Astrocyte of the spinal cord (primary cell): Measurements from ENCODE around the gene SLC25A26.

Experiments used
- DNase-seq: peaks from one replicate; pipeline ENCODE4 v3.0.0; 2011; ENCODE audit warnings: low read depth, low spot score
- H3K4me3 ChIP-seq: 2 replicates; pipeline ENCODE4 v1.5.1; 2011; ENCODE audit warnings: low read depth, mild to moderate bottlenecking, low read length, moderate library complexity
- in situ Hi-C: cut with HindIII; loops from 2 replicates; pipeline ENCODE4 v1.10.0; 2017; ENCODE audit warnings: low sequenced_read_pairs
- TF ChIP-seq, protein P1 (sequence below): IDR thresholded peaks from 2 replicates; pipeline ENCODE4 v1.5.1; 2012; ENCODE audit warnings: low read depth, mild to moderate bottlenecking, low read length, inconsistent platforms

Gene SLC25A26, protein sequence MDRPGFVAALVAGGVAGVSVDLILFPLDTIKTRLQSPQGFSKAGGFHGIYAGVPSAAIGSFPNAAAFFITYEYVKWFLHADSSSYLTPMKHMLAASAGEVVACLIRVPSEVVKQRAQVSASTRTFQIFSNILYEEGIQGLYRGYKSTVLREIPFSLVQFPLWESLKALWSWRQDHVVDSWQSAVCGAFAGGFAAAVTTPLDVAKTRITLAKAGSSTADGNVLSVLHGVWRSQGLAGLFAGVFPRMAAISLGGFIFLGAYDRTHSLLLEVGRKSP

DNA sequence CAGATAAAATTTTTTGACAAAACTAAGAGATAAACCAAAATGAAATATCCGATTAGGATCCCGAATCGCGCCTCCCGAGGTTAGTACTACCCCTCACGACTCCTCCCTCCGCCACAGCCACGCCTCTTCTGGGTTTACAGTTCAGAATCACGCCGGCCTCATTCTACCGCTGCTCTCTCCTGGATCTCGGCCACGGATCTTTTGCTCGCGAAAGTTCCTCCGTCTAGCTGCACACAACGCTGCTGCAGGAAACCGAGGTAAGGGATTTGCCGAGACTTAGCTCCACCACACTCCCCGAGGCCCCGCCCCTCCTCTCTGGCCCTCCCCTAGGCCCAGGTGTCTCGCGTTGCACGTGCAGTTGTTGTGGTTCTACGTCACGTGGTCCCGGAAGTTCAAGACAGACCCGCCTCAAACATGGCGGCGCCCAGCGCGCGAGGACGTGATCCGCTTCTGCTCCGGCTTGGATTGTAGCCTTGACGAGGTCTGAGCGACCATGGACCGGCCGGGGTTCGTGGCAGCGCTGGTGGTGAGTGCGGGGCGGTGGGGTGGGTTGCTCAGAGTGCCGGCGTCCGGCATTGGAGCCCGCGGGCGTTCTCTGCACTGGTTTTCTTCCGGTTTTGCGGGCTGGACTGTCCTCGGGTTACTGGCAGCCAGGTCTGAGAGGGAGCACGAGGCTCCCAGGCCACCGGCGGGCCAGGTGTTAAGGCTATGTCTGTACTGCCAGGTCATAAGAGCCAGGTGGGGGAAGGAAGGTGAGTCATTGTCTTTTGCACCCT, at the start of gene SLC25A26:
SLC25A26 (plus strand) TSS at position 400 of the 776 bp plus-strand sequence; CDS start at position 494, 94 bp downstream.
- peak within 1 kb of the TSS; percentile 59 for H3K4me3 ChIP-seq
- in situ Hi-C loops, result no loop called here
- TF ChIP-seq, protein P1, sequence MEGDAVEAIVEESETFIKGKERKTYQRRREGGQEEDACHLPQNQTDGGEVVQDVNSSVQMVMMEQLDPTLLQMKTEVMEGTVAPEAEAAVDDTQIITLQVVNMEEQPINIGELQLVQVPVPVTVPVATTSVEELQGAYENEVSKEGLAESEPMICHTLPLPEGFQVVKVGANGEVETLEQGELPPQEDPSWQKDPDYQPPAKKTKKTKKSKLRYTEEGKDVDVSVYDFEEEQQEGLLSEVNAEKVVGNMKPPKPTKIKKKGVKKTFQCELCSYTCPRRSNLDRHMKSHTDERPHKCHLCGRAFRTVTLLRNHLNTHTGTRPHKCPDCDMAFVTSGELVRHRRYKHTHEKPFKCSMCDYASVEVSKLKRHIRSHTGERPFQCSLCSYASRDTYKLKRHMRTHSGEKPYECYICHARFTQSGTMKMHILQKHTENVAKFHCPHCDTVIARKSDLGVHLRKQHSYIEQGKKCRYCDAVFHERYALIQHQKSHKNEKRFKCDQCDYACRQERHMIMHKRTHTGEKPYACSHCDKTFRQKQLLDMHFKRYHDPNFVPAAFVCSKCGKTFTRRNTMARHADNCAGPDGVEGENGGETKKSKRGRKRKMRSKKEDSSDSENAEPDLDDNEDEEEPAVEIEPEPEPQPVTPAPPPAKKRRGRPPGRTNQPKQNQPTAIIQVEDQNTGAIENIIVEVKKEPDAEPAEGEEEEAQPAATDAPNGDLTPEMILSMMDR, result no peak
- DNase-seq, result peak; percentile 97

DNA sequence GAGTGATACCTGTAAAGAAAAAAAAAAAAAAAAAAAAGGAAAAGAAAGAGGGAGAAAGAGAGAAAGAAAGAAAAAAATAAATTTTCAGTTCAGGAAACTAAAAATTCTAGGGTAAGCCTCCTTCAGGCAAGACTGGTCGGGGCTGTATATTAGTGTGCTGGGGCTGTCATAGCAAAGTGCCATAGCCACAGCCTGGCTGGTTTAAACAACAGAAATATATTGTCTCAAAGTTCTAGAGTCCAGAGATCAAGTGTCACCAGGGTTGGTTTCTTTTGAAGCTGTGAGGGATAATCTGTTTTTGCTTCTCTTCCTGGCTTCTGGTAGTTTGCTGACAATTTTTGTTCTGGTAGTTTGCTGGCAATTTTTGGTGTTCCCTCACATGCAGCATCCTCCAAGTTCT, 48.4 kb upstream of the SLC25A26 start:
- DNase-seq, result no peak
- TF ChIP-seq, protein P1, result no peak
- in situ Hi-C loops, result no loop called here

DNA sequence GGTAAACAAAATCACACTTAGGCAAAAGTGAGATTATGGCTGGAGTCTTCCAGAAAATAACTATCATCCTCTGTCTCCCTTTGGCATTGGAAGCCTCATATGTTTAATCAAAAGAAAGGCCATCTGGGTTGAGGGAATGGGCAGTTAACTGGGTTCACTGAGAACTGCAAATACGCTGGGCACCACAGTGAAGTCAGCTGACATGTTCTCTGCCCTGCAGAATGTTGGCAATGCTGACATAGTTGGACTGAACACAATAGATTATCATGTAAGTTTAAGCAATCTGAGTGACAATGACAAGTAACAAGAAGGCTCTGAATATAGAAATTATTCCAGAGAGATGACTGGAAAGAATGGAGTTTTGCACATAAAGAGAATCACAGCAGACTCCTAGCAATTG, 43.8 kb upstream of the SLC25A26 start:
- TF ChIP-seq, protein P1, result no peak
- DNase-seq, result no peak
- in situ Hi-C loops, result no loop called here
- H3K4me3 ChIP-seq, result no peak overlapping the region

More for the DNA sequence above, 48.4 kb upstream of the SLC25A26 start:
- H3K4me3 ChIP-seq, result no peak overlapping the region

DNA sequence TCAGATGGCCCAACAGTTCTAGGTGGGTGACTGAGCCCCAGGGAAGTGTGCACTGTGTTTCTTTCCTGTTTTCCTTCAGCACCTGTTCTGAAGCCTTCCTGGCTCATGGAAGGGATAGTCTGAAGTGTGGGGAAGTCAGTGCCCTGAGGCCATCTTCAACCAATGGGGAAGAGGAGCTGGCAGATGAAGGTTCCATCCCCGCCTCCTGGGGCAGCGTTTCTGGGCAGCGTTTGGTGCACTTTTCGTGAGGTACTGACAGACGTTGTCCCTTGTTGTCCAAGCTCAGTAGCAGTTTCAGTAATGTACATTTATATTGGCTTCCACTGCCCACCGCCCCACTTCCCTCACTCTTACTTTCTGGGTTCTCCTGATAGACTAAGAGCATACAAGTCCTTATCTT, 42.6 kb upstream of the SLC25A26 start:
- DNase-seq, result no peak
- in situ Hi-C loops, result no loop called here
- TF ChIP-seq, protein P1, result no peak
- no peak overlapping the region for H3K4me3 ChIP-seq

DNA sequence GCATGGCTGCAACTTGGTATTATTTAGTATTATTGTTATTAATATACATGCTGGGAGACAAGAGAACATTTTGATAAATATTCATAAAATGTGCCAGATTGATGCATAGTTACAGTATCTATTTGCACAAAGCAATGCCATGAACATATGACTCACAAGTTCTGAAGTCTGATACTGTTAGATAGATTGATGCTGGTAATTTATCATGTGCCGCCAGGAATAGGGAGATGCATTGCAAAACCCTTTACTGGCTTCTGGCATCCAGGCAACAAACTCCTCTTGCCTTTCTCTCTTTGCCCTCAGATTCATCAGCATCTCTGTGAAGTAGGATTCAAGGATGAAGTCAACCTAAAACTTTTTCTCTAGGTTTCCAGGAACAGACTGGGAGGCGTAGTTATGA, 41.0 kb upstream of the SLC25A26 start:
- no peak for DNase-seq
- TF ChIP-seq, protein P1, result no peak
- no peak overlapping the region for H3K4me3 ChIP-seq
- in situ Hi-C loops, result no loop called here

DNA sequence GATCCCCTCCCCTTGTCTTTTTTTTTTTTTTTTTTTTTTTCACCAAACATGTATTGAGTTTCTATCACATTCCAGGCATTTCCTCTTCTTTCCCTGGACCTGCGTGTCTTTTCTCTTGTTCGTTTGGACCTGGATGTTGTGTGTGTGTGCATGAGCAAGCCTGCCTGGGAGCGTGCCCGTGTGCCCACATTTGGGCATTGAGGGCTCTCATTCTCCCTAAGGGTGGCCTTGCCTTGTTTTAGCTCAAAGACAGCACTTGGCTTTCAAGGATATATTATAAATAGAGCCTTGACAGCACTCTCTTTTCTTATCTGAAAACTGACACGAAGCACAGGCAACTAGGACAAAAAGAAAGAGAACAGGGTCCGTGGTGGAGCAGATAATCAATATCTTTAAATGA, 39.0 kb upstream of the SLC25A26 start:
- in situ Hi-C loops, result no loop called here
- TF ChIP-seq, protein P1, result no peak
- no peak for DNase-seq
- no peak overlapping the region for H3K4me3 ChIP-seq
